Gastroesophageal sphincter (tissue), 3 donors: Measurements from ENCODE around the gene CEBPZOS.

Experiments
- EP300 ChIP-seq: sonication (generic); formaldehyde crosslinking; IDR thresholded peaks from one replicate; pipeline ENCODE4 v1.6.1; 2017; ENCODE audit warnings: antibody characterized with exemption, mild to moderate bottlenecking
- POLR2A ChIP-seq, 2 donors: fragments of 450-650 bp; IDR thresholded peaks; one replicate each; pipeline ENCODE4 v1.6.1; 2017; ENCODE audit warnings: antibody characterized with exemption in 2 of 2, mild to moderate bottlenecking in 2 of 2, moderate library complexity in 1 of 2
- TF ChIP-seq, protein P1 (sequence below), 4 experiments: fragments of 200-600 bp in 2 of 4; fragments of 450-650 bp in 2 of 4; sonication (generic) in 1 of 4; IDR thresholded peaks; one replicate each; pipeline ENCODE4 v1.5.1; 2017 to 2019; ENCODE audit warnings: antibody characterized with exemption in 4 of 4, mild to moderate bottlenecking in 2 of 4, moderate library complexity in 2 of 4

DNA sequence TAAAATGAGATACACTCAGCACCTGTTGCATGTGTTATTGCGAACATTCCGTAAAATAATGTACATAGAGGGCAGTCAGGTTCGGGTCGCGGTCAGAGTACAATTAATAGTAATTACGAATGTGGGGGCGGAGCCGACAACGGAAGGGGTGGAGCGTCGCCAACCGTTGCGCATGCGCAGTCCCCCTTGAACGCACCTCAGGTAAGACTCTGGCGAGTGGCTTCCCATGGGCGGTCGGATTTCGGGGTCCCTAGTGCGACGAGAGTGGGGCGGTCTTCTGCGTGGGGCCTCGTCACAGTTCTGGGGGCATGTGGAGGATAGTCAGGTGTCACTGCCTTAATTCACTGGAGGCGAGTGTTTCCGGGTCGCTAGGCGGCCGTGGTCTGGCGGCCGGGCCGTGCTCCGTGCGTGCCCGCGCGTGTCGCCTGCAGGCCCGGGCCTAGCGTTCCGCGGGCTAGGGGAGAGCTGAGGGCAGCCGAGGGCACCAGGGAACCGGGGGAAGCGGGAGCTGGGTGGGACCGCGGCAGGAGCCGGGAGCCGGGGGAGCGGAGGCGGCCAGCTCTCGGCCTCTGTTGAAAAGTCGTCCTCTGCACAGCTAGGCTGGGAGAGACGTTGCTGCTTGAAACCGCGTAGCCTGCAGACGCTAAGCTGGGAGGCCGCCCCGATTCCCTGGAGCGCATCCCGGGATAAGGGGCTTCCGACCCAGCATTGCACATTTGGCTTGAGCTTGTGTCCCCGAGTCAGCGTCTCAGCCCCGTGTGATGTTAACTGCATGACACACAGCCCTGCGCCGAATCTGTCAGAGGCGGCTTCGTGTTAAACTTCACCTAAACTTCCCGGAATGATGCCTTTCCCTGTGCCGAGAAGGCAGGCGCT, at the start of gene CEBPZOS:
- TF ChIP-seq POLR2A (IDR thresholded peaks at IDR 0.05) (peak; percentile 47 to 48), EP300 (no peak)
- TF ChIP-seq, protein P1, sequence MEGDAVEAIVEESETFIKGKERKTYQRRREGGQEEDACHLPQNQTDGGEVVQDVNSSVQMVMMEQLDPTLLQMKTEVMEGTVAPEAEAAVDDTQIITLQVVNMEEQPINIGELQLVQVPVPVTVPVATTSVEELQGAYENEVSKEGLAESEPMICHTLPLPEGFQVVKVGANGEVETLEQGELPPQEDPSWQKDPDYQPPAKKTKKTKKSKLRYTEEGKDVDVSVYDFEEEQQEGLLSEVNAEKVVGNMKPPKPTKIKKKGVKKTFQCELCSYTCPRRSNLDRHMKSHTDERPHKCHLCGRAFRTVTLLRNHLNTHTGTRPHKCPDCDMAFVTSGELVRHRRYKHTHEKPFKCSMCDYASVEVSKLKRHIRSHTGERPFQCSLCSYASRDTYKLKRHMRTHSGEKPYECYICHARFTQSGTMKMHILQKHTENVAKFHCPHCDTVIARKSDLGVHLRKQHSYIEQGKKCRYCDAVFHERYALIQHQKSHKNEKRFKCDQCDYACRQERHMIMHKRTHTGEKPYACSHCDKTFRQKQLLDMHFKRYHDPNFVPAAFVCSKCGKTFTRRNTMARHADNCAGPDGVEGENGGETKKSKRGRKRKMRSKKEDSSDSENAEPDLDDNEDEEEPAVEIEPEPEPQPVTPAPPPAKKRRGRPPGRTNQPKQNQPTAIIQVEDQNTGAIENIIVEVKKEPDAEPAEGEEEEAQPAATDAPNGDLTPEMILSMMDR (IDR thresholded peaks at IDR 0.05) = peak in 3 of 4 experiments; percentile 4 to 19 (median 19)
